Measurements from ENCODE around the gene POLDIP3. TPM values are rescaled to one million over a fixed set of nuclear protein-coding genes. Genes with fewer than 3 reads are reported as not detected.
"Not testable (repeated sequence)": the region's sequence is repeated elsewhere in the genome, so short reads cannot be mapped to it uniquely, and the experiment has no call there.

Gene POLDIP3
- total and polyA plus RNA-seq, 2 donors (not counting 1 experiment from before 2014, with no cell fraction given): 28.2 to 31.0 TPM

DNA sequence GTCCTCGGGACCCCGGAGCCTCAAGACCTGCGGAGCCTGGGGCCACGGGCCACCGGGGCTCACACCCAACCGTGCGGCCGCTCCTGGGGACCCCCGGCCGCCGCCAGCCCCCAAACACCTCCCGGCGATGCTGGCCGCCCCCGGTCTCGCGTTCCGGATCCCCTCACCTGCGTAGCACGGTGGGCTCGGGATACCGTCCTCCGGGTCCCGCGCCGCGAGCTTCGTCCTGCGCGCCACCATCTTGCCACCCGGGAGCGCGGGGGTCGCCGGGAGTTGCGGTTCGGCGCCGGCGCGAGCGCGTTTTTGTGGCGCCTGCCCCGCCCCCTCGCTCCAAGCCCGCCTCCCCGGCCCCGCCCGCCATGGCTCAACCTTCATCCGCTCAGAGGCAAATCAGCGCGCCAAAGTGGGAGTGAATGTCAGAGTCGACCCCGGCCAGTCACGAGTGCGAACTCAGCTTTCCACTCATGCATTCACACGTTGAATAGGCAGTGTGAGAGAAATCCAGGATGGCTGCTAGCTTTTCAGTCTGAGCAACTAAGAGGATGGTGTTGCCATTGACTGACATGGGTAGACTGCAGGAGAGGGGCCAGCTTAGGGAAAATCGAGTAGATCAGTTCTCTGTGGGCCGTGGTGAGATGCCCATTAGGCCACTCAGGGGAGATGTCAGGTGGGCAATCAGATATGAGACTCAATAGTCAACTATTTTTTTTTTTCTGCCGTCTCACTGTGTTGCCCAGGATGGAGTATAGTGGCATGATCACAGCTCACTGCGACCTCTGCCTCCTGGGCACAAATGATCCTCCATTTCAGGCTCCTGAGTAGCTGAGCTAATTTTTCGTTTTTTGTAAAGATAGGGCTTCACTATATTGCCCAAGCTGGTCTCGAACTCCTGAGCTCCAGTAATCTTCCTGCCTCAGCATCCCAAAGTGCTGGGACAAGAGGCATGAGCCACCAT lies 32.6 kb downstream of the POLDIP3 start:
- Histone ChIP-seq H3K79me2 (ENCODE audit: control insufficient read depth, insufficient read depth, low read length) (peaks cover 2% of the 10 kb centered on the region), H3K36me3 (ENCODE audit: control insufficient read depth, insufficient read depth, low read length) (peaks cover 15% of the 10 kb centered on the region), H3K4me2 (ENCODE audit: extremely low read depth, insufficient read depth, low read length) (peak overlapping the region; percentile 35), H3K27ac (ENCODE audit: insufficient read depth, low read length) (no peak overlapping the region), H4K20me1 (ENCODE audit: control insufficient read depth, extremely low read depth, insufficient read depth, low read length) (no peaks in the 10 kb centered on the region), H3K27me3 (ENCODE audit: control insufficient read depth, insufficient read depth, low read length) (no peaks in the 10 kb centered on the region), H2AFZ (ENCODE audit: low read length) (no peak overlapping the region), H3K4me1 (ENCODE audit: control insufficient read depth, extremely low read depth, insufficient read depth, low read length) (no peaks in the 10 kb centered on the region), H3K9me3 (ENCODE audit: control insufficient read depth, insufficient read depth, low read depth, low read length) (no peaks in the 10 kb centered on the region), H3K4me3 (replicated peaks in 1 of 4; ENCODE audit: control extremely low read depth in 1 of 4, insufficient read depth in 1 of 4, low read depth in 3 of 4, low read length in 4 of 4) (peak overlapping the region; percentile 64 to 76 (median 69)), H3K9ac (ENCODE audit: insufficient read depth, low read length) (peak overlapping the region; percentile 71)
- no peak for TF ChIP-seq EZH2 (IDR thresholded peaks at IDR 0.05; ENCODE audit: low read length, missing control alignments)
- TF ChIP-seq, protein P1, sequence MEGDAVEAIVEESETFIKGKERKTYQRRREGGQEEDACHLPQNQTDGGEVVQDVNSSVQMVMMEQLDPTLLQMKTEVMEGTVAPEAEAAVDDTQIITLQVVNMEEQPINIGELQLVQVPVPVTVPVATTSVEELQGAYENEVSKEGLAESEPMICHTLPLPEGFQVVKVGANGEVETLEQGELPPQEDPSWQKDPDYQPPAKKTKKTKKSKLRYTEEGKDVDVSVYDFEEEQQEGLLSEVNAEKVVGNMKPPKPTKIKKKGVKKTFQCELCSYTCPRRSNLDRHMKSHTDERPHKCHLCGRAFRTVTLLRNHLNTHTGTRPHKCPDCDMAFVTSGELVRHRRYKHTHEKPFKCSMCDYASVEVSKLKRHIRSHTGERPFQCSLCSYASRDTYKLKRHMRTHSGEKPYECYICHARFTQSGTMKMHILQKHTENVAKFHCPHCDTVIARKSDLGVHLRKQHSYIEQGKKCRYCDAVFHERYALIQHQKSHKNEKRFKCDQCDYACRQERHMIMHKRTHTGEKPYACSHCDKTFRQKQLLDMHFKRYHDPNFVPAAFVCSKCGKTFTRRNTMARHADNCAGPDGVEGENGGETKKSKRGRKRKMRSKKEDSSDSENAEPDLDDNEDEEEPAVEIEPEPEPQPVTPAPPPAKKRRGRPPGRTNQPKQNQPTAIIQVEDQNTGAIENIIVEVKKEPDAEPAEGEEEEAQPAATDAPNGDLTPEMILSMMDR (conservative IDR thresholded peaks at IDR 0.05 in 1 of 2, IDR thresholded peaks at IDR 0.05 in 1 of 2; ENCODE audit: low read depth in 1 of 2, low read length in 2 of 2): no peak
- DNase-seq (ENCODE audit: low read depth in 2 of 2): peak; percentile 65 to 67

DNA sequence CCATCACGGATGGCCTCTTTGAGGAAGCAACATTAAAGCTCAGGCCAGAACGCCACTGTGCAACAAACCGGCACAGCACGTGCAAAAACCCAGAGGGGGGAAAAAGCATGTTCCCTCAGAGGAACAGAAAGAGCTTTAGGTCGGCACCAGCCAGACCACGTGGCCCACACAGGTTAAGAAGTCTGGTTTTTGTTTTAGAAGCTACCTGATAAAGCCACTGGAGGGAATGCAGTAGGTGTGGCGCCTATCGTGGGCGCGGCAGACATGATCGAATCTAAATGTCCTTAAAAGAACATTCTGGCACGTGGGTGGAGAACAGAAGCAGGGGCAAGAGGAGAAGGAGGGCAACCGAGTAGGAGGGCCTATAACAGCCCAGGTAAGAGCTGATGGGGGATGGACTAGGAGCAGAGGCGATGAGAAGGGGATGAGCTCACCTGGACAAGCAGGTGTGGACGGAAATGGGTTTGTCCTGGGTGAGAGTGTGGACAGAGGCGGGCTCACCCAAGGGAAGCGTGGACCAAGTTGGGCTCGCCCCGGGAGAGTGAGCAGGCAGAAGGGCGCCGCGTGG lies 33.4 kb downstream of the POLDIP3 start:
- H3K4me3 ChIP-seq (replicated peaks in 1 of 4; ENCODE audit: control extremely low read depth in 1 of 4, insufficient read depth in 1 of 4, low read depth in 3 of 4, low read length in 4 of 4): peak overlapping the region; percentile 64 to 76 (median 69)
- not testable (repeated sequence) for H3K27ac ChIP-seq (ENCODE audit: insufficient read depth, low read length); H3K4me1 ChIP-seq (ENCODE audit: control insufficient read depth, extremely low read depth, insufficient read depth, low read length); H3K27me3 ChIP-seq (ENCODE audit: control insufficient read depth, insufficient read depth, low read length); H3K9me3 ChIP-seq (ENCODE audit: control insufficient read depth, insufficient read depth, low read depth, low read length); H3K79me2 ChIP-seq (ENCODE audit: control insufficient read depth, insufficient read depth, low read length); DNase-seq (ENCODE audit: low read depth in 2 of 2); H2AFZ ChIP-seq (ENCODE audit: low read length); H4K20me1 ChIP-seq (ENCODE audit: control insufficient read depth, extremely low read depth, insufficient read depth, low read length)
- H3K4me2 ChIP-seq (ENCODE audit: extremely low read depth, insufficient read depth, low read length): peak overlapping the region; percentile 35
- H3K36me3 ChIP-seq (ENCODE audit: control insufficient read depth, insufficient read depth, low read length): peaks cover 10% of the 10 kb centered on the region
- peak overlapping the region; percentile 71 for H3K9ac ChIP-seq (ENCODE audit: insufficient read depth, low read length)

DNA sequence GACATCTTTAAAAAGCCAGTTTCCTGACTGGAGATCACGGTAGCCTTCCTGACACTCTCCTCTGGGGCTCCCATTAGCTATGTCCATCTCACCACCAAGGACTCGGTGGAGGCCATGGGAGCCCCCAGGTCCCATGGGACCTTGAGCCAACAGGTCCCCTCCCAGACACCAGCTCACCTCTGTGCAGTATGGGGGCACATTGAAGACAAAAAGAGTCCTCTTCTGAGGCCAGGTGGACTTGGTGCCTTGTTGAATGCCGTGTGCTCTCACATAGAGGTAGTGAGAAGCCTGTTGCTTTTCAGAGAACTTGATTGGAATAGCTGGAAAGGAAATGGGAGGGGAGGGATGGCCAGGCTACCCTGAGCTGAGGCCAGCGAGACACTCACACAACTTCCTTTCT lies 34.6 kb downstream of the POLDIP3 start:
- H3K27me3 ChIP-seq (ENCODE audit: control insufficient read depth, insufficient read depth, low read length); H3K9me3 ChIP-seq (ENCODE audit: control insufficient read depth, insufficient read depth, low read depth, low read length); H3K4me2 ChIP-seq (ENCODE audit: extremely low read depth, insufficient read depth, low read length); H3K36me3 ChIP-seq (ENCODE audit: control insufficient read depth, insufficient read depth, low read length); H3K9ac ChIP-seq (ENCODE audit: insufficient read depth, low read length); H3K79me2 ChIP-seq (ENCODE audit: control insufficient read depth, insufficient read depth, low read length); H2AFZ ChIP-seq (ENCODE audit: low read length); H3K4me3 ChIP-seq (replicated peaks in 1 of 4; ENCODE audit: control extremely low read depth in 1 of 4, insufficient read depth in 1 of 4, low read depth in 3 of 4, low read length in 4 of 4); H3K4me1 ChIP-seq (ENCODE audit: control insufficient read depth, extremely low read depth, insufficient read depth, low read length); H4K20me1 ChIP-seq (ENCODE audit: control insufficient read depth, extremely low read depth, insufficient read depth, low read length); H3K27ac ChIP-seq (ENCODE audit: insufficient read depth, low read length); DNase-seq (ENCODE audit: low read depth in 2 of 2): not testable (repeated sequence)
